Loucy (cell line): ENCODE data around the gene ALDH1L1.

ENCODE experiments used
- CTCF ChIP-seq: fragments of 200-600 bp; sonication (generic); conservative IDR thresholded peaks from 2 replicates; pipeline ENCODE4 v1.5.1; 2014; ENCODE audit warnings: mild to moderate bottlenecking, antibody characterized with exemption, low read length
- EZH2phosphoT487 ChIP-seq: fragments of 200-600 bp; IDR thresholded peaks from 2 replicates; pipeline ENCODE4 v1.6.1; 2018; ENCODE audit warnings: antibody characterized with exemption, mild to moderate bottlenecking, moderate library complexity, borderline replicate concordance

GRCh38 chr3:126105691-126106187 is 74.6 kb downstream of the ALDH1L1 start:
- TF ChIP-seq CTCF = no peak
- no peak for TF ChIP-seq EZH2phosphoT487
